OCI-LY7 (cell line): ENCODE data around the gene PCDHGB2. TPM values are rescaled to one million over a fixed set of nuclear protein-coding genes. Genes with fewer than 3 reads are reported as not detected.

Source experiments
- BruUV-seq: library from RNA; stranded (reverse); fragments of 400-500 nt; replicated peaks from 2 replicates; lab custom pipeline; 2021; lab: Mats Ljungman, UMichigan
- CTCF ChIA-PET: fragments of 300-600 bp; sonication (Branson Sonifier 250); formaldehyde crosslinking; loops from one replicate; lab custom pipeline; 2022; ENCODE audit warnings: antibody characterized with exemption; ENCODE audit not compliant: unreplicated experiment; lab: Charles Lee
- POLR2A ChIA-PET: fragments of 300-600 bp; sonication (Branson Sonifier 250); formaldehyde crosslinking; loops from one replicate; lab custom pipeline; 2022; ENCODE audit warnings: antibody characterized with exemption; lab: Charles Lee
- DNase-seq: peaks from one replicate; pipeline ENCODE4 v3.0.0-alpha.2; 2015; ENCODE audit warnings: low spot score
- H2AFZ ChIP-seq: fragments of 200-600 bp; sonication (generic), shearing (Covaris generic); 2 replicates; pipeline ENCODE4 v1.6.1; 2014; ENCODE audit warnings: mild to moderate bottlenecking, antibody characterized with exemption, low read length, moderate library complexity
- H3K27ac ChIP-seq: fragments of 200-600 bp; sonication (generic); 2 replicates; pipeline ENCODE4 v1.5.1; 2014; ENCODE audit warnings: mixed run types, low read depth, mild to moderate bottlenecking, moderate library complexity, low read length, inconsistent platforms; ENCODE audit not compliant: poor library complexity, severe bottlenecking
- H3K36me3 ChIP-seq: fragments of 200-600 bp; sonication (generic); 2 replicates; pipeline ENCODE4 v1.6.1; 2014; ENCODE audit warnings: mild to moderate bottlenecking, antibody characterized with exemption, low read length, moderate library complexity, mixed read lengths; ENCODE audit not compliant: insufficient read depth
- H3K4me1 ChIP-seq: fragments of 200-600 bp; sonication (generic); 2 replicates; pipeline ENCODE4 v1.5.1; 2014; ENCODE audit warnings: mild to moderate bottlenecking, low read length; ENCODE audit not compliant: insufficient read depth, poor library complexity, severe bottlenecking
- H3K4me2 ChIP-seq: fragments of 200-600 bp; sonication (generic); 2 replicates; pipeline ENCODE4 v1.6.1; 2014; ENCODE audit warnings: mild to moderate bottlenecking, low read length
- H3K4me3 ChIP-seq: fragments of 200-600 bp; sonication (generic); 2 replicates; pipeline ENCODE4 v1.5.1; 2014; ENCODE audit warnings: mild to moderate bottlenecking, low read depth, low read length; ENCODE audit not compliant: poor library complexity, severe bottlenecking
- H3K79me2 ChIP-seq: fragments of 200-600 bp; sonication (generic); 2 replicates; pipeline ENCODE4 v1.6.1; 2016; ENCODE audit warnings: low read depth, mild to moderate bottlenecking, low read length, moderate library complexity, mixed read lengths; ENCODE audit not compliant: insufficient read depth
- H3K9me2 ChIP-seq: fragments of 200-600 bp; sonication (generic); 2 replicates; pipeline ENCODE4 v1.6.1; 2016; ENCODE audit warnings: mild to moderate bottlenecking, low read length, mixed read lengths; ENCODE audit not compliant: insufficient read depth
- H3K9me3 ChIP-seq: fragments of 200-600 bp; sonication (generic); 2 replicates; pipeline ENCODE4 v1.6.1; 2014; ENCODE audit warnings: mild to moderate bottlenecking, mixed run types, low read length, mixed read lengths
- H4K20me1 ChIP-seq: fragments of 200-600 bp; sonication (generic); 2 replicates; pipeline ENCODE4 v1.6.1; 2014; ENCODE audit warnings: mild to moderate bottlenecking, antibody characterized with exemption, low read length, moderate library complexity, mixed read lengths; ENCODE audit not compliant: insufficient read depth
- EZH2phosphoT487 ChIP-seq: fragments of 200-600 bp; sonication (generic); IDR thresholded peaks from 2 replicates; pipeline ENCODE4 v1.6.1; 2018; ENCODE audit warnings: low read depth, borderline replicate concordance, mild to moderate bottlenecking, mixed run types, antibody characterized with exemption, low read length, moderate library complexity, mixed read lengths
- intact Hi-C: fragments of 100-400 bp; cut with micrococcal nuclease; formaldehyde crosslinking; loops from one replicate; pipeline ENCODE4 v1.10.0; 2022; ENCODE audit not compliant: unreplicated experiment
- total RNA-seq, 2 experiments: library from RNA; depleted of rRNA in 1 of 2; stranded (reverse); fragments of >200 nt in 1 of 2; shearing (Covaris generic) in 1 of 2; gene quantifications; 2 replicates each; pipeline ENCODE4 v1.2.3, GENCODE V29; 2014 to 2022
- TF ChIP-seq, protein P1 (sequence below): fragments of 200-600 bp; sonication (generic); conservative IDR thresholded peaks from 2 replicates; pipeline ENCODE4 v1.5.1; 2014; ENCODE audit warnings: mild to moderate bottlenecking, antibody characterized with exemption, low read length, moderate library complexity, mixed read lengths

PCDHGB2 gene
- total RNA-seq, 2 experiments from 2014 or later, result 9.2 to 9.3 TPM

GRCh38 chr5:141326088-141326854 lies 33.5 kb upstream of the PCDHGB2 start:
- H4K20me1 ChIP-seq, result no peaks in the 10 kb centered on the region
- DNase-seq, result peak; percentile 70
- peak overlapping the region; percentile 66 for H3K4me2 ChIP-seq
- intact Hi-C loops, result loop anchor here (10.0 kb wide), 1 partner anchor 779 kb away; the partner anchor contains the start of gene NDFIP1
- peaks cover 7% of the 10 kb centered on the region; the same call in 1 of the 2 replicates for H3K9me3 ChIP-seq
- BruUV-seq, result TSS peak; percentile 38
- H3K27ac ChIP-seq, result no peak overlapping the region
- H3K4me1 ChIP-seq, result peaks cover 18% of the 10 kb centered on the region
- H3K4me3 ChIP-seq, result peak overlapping the region; percentile 59
- no peaks in the 10 kb centered on the region for H3K9me2 ChIP-seq
- peaks cover 5% of the 10 kb centered on the region; the same call in 1 of the 2 replicates for H3K79me2 ChIP-seq
- ChIA-PET CTCF (no interaction called here), POLR2A (interaction anchor here (0.6 to 1.5 kb wide), 6 partner anchors 11 to 1437 kb away, joined by 3 to 5 read pairs (median 4); no protein-coding TSS in a partner anchor)
- no peaks in the 10 kb centered on the region for H3K36me3 ChIP-seq
- TF ChIP-seq EZH2phosphoT487, result no peak
- TF ChIP-seq, protein P1, sequence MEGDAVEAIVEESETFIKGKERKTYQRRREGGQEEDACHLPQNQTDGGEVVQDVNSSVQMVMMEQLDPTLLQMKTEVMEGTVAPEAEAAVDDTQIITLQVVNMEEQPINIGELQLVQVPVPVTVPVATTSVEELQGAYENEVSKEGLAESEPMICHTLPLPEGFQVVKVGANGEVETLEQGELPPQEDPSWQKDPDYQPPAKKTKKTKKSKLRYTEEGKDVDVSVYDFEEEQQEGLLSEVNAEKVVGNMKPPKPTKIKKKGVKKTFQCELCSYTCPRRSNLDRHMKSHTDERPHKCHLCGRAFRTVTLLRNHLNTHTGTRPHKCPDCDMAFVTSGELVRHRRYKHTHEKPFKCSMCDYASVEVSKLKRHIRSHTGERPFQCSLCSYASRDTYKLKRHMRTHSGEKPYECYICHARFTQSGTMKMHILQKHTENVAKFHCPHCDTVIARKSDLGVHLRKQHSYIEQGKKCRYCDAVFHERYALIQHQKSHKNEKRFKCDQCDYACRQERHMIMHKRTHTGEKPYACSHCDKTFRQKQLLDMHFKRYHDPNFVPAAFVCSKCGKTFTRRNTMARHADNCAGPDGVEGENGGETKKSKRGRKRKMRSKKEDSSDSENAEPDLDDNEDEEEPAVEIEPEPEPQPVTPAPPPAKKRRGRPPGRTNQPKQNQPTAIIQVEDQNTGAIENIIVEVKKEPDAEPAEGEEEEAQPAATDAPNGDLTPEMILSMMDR, result peak; percentile 79
- H2AFZ ChIP-seq, result peak overlapping the region; percentile 64; the same call in 1 of the 2 replicates

- no peak overlapping the region for H3K27ac ChIP-seq
- H4K20me1 ChIP-seq, result no peaks in the 10 kb centered on the region
- ChIA-PET POLR2A (interaction anchor here (0.9 to 3.7 kb wide), 3 partner anchors 8 to 205 kb away, joined by 3 to 29 read pairs (median 3); partner anchors contain the start of gene TAF7), CTCF (no interaction called here)
- TF ChIP-seq, protein P1, result no peak
- TF ChIP-seq EZH2phosphoT487, result no peak
- no peaks in the 10 kb centered on the region for H3K9me3 ChIP-seq
- intact Hi-C loops, result loop anchor here (10.0 kb wide), 1 partner anchor 777 kb away; the partner anchor contains the start of gene NDFIP1
- H3K4me3 ChIP-seq, result no peak overlapping the region
- H3K36me3 ChIP-seq, result no peaks in the 10 kb centered on the region
- H2AFZ ChIP-seq, result no peak overlapping the region
- H3K9me2 ChIP-seq, result no peaks in the 10 kb centered on the region
- no TSS peak for BruUV-seq
- no peak overlapping the region for H3K4me2 ChIP-seq
- DNase-seq, result no peak
- H3K4me1 ChIP-seq, result peaks cover 5% of the 10 kb centered on the region
- H3K79me2 ChIP-seq, result no peaks in the 10 kb centered on the region
Measured at GRCh38 chr5:141328231-141328630, 31.6 kb upstream of the PCDHGB2 start.
